Left renal cortex interstitium (tissue), 4 donors: ENCODE measurements around the gene DCHS1. TPM values are rescaled to one million over a fixed set of nuclear protein-coding genes. Genes with fewer than 3 reads are reported as not detected.

Experiments
- DNase-seq, 4 donors: peaks; one replicate each; pipeline ENCODE4 v3.0.0-alpha.2; 2013; ENCODE audit warnings: low read depth in 4 of 4, low spot score in 2 of 4, missing footprints in 1 of 4
- polyA plus RNA-seq, 4 donors: library from polyadenylated mRNA; unstranded; fragments of 120-200 nt; gene quantifications; one replicate each; pipeline ENCODE4 v1.2.1, GENCODE V29; 2013; ENCODE audit not compliant: insufficient read length in 4 of 4

Gene DCHS1
- polyA plus RNA-seq, 4 donors: 29.8 to 49.5 (median 37.8) TPM

GRCh38 chr11:6598555-6598954, 57.1 kb downstream of the DCHS1 start:
- DNase-seq: no peak

DNA sequence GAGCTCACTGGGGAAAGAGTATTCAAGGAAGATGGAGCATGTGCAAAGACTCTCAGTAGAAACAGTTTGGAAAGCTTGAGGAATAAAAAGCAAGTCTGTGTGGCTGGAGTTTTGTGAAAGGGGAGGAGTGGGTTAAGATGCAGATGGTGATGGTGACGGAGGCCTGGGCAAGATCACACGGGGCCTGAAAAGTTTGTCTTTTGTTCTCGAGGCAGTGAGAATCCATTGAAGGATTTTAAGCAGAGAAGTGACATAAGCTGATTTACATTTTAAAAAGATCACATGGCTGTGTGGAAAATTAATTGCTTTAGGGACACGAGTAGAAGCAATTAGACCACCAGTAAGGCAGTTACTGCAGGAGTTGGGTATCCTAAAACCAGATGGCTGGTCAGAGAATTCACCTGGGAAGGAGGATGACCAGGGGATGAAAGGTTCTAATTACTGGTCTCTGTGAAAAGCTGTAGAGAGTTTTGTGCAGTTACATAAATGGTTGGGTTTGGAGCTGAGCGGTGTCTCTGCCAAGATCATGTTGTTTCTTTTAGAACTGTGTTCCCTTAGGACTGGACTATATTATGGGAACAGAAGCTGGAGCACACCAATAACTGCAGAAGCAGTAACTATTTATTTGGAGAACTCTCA, 59.3 kb downstream of the DCHS1 start:
- DNase-seq: no peak

DNA sequence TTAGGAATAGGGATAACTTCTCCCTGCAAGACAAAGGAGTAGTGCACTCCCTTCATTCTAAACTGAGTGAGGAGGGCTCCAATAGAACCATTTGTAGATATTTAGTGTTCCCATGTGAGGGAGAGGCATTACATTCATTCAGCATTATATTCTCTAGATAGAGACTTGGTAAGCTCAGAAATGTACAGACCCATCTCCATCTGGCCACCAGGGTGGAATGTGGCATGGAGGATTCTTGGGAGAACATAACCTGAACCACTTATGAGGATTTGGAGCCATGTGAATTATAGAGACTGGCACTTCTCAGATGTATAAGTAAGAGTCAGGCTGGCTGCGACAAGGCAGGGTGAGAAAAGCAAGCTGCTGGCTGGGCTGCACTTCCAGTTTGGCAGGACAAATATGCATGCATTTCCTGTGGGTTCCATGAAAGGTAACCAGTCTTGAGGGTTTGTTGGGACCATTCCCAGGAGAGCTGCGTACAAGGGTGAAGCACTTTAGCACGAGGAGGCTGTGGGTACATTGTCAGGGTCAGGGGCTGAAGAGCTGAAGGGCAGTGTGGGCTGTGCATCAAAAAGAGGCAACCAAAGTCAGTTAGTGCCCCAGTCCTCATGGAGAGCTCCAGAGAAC, 61.4 kb downstream of the DCHS1 start:
- DNase-seq: no peak

- no peak for DNase-seq
These were observed 67.6 kb downstream of the DCHS1 start for GRCh38 chr11:6588018-6588417.

DNA sequence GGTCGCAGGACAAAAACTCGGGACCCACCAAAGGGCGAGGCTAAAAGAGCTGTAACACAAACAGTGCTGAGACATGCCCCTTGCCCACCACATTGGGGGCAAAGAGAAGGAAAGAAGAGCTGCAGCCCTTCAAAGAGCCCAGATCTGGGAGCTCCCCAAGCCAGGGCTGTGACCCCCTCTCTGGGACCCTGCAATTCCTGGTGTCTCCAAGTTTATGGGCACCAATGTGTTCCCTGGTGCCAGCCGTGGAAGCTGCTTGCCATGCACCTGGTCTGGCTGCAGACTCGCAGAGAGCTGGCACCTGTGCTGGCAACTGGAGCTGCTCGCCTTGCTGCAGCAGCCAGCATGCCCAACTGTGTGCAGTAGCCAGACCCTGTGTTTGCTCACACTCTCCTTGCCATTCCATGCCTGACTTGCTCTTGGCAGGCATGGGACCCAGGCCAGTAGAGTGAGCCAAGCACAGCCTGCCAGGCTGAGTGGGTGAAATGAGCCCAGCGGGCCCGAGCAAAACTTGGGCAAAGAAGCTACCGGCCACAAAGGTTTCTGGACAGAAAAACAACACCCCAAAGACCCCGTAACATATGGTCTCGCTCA, 68.2 kb downstream of the DCHS1 start:
- DNase-seq: no peak

GRCh38 chr11:6586434-6587359, 68.9 kb downstream of the DCHS1 start:
- no peak for DNase-seq

- no peak for DNase-seq
These were observed 71.1 kb downstream of the DCHS1 start for GRCh38 chr11:6584528-6584927.

DNA sequence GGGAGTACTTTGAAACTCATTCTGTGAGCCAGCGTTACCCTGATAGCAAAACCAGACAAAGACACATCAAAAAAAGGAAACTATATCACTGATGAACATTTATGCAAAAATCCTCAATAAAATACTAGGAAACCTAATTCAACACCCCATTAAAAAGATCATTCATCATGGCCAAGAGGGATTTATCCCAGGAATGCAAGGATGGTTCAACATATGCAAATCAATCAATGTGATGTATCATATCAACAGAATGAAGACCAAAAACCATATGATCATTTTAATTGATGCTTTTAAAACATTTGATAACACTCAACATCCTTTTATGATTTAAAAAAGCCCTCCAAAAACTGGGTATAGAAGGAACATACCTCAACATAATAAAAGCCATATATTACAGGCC, 72.0 kb downstream of the DCHS1 start:
- no peak for DNase-seq

DNA sequence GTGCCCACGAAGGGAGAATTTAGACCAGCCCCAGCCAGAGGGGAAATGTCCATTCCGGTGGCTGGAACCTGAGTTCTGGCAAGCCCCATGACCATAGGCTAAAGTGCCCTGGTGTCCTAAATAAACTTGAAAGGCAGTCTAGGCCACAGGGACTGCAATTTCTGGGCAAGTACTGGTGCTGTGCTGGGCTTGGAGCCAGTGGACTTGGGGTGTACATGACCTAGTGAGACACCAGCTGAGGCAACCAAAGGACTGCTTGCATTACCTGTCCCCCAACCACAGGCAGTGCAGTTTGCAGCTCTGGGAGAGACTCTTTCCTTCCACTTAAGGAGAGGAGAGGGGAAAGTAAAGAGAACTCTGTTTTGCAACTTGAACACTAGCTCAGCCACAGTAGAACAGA, 75.9 kb downstream of the DCHS1 start:
- DNase-seq: no peak

DNA sequence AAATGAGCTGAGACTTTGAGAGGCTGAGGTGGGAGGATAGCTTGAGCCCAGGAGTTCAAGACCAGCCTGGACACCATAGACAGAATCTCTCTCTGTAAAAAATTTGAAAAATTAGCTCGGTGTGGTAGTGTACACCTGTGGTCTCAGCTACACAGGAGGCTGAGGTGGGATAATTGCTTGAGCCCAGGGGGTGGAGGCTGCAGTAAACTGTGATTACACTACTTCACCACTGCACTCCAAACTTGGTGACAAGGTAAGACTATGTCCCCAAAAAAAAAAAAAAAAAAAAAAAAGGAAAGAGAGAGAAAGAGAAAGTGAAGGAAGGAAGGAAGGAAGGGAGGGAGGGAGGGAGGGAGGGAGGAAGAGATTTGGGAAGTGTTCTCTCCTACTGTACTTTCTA, 77.5 kb downstream of the DCHS1 start:
- DNase-seq: no peak

DNA sequence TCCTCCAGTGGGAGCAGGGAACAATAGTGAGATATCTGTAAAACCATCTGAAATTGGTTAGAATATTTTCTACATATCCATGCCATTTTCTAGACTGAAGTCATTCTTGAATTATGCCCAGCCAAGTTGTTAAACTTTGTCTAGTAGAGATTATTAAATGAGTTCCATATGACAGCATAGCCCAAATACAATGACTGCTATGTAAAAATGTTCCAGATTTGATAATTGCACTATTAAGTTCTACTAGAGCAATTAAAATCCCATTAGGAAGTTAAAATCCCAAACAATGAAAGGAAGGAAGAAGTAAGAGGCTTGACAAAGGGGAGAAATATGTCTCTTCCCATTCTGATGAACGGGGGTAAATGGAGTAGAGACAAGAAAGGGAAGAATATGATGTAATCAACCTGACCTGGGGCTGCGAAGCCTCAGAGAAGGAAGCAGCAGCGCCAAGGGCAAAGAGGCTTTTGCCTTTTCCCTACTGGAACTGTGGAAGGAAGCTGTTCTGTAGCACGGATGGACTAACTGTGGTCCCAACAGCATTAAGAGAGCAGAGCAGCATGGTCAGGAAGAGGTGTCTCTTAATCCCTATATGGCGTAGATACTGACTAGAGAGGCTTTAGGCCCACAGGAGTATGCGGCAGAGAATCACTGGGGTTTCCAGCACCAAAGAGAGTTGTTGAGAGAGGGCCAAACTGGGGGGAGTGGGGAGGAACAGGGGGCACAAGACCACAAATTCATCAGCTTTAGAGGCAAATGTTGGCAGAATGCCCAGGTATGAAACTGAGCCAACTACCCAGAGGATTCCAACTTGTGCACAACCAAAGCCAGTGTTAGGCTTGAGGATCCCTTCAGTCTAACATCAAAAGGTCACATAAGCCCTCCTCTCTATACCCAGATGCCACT, 78.9 kb downstream of the DCHS1 start:
- DNase-seq: peak in 1 of 4 donors; percentile 10

- DNase-seq: no peak
These were observed 80.5 kb downstream of the DCHS1 start for GRCh38 chr11:6574816-6575715.

GRCh38 chr11:6572215-6572614, 83.4 kb downstream of the DCHS1 start:
- DNase-seq: no peak

- no peak for DNase-seq
These were observed 84.1 kb downstream of the DCHS1 start for GRCh38 chr11:6571434-6572008.

Other genes starting within 250 kb of the DCHS1 start
- 10 to 100 TPM; 49.1 to 71.1 (median 59.7) TPM for gene APBB1, start 236.7 kb downstream of the DCHS1 start, polyA plus RNA-seq
- 1 to 10 TPM; 1.7 to 8.6 (median 5.9) TPM for gene HPX, start 214.8 kb downstream of the DCHS1 start, polyA plus RNA-seq
- gene TRIM3, start 181.9 kb downstream of the DCHS1 start, polyA plus RNA-seq: 10 to 100 TPM; 16.7 to 31.9 (median 23.6) TPM
- 10 to 100 TPM; 60.4 to 84.0 (median 70.5) TPM for gene ARFIP2, start 174.5 kb downstream of the DCHS1 start, polyA plus RNA-seq
- 10 to 100 TPM; 36.3 to 38.9 (median 38.3) TPM for gene TIMM10B, start 174.3 kb downstream of the DCHS1 start, polyA plus RNA-seq
- gene DNHD1, start 158.5 kb downstream of the DCHS1 start, polyA plus RNA-seq: 10 to 100 TPM in 2 of 4 donors, 1 to 10 TPM in 2; 4.1 to 14.4 (median 9.3) TPM
- gene RRP8, start 52.2 kb downstream of the DCHS1 start, polyA plus RNA-seq: 10 to 100 TPM; 18.0 to 26.5 (median 24.0) TPM
- gene ILK, start 52.0 kb downstream of the DCHS1 start, polyA plus RNA-seq: 100 to 1,000 TPM; 154 to 165 (median 158) TPM
- 100 to 1,000 TPM in 1 of 4 donors, 10 to 100 TPM in 3; 64.8 to 107 (median 78.5) TPM for gene TAF10, start 43.6 kb downstream of the DCHS1 start, polyA plus RNA-seq
- 100 to 1,000 TPM in 3 of 4 donors, 10 to 100 TPM in 1; 89.2 to 119 (median 113) TPM for gene TPP1, start 36.4 kb downstream of the DCHS1 start, polyA plus RNA-seq
- 10 to 100 TPM; 64.7 to 81.0 (median 72.8) TPM for gene MRPL17, start 27.5 kb upstream of the DCHS1 start, polyA plus RNA-seq
- under 1 TPM in 3 of 4 donors, not detected in 1; 0.04 to 0.13 (median 0.05) TPM for gene OR2AG2, start 116.2 kb upstream of the DCHS1 start, polyA plus RNA-seq
- under 1 TPM in 3 of 4 donors, not detected in 1; 0.04 to 0.16 (median 0.05) TPM for gene OR2AG1, start 127.2 kb upstream of the DCHS1 start, polyA plus RNA-seq
- under 1 TPM in 2 of 4 donors, not detected in 2; 0.03 TPM for gene OR6A2, start 143.9 kb upstream of the DCHS1 start, polyA plus RNA-seq
- not detected for gene OR10A5, start 189.9 kb upstream of the DCHS1 start, polyA plus RNA-seq
- under 1 TPM in 3 of 4 donors, not detected in 1; 0.03 to 0.09 (median 0.09) TPM for gene OR10A2, start 207.2 kb upstream of the DCHS1 start, polyA plus RNA-seq
- gene OR10A4, start 220.8 kb upstream of the DCHS1 start, polyA plus RNA-seq: not detected
- not detected for gene OR2D2, start 236.7 kb upstream of the DCHS1 start, polyA plus RNA-seq